H1 (cell line): ENCODE measurements around the gene DGCR6.

ENCODE experiments used
- CHD1 ChIP-seq: IDR thresholded peaks from 2 replicates; pipeline ENCODE4 v1.6.1; 2012; ENCODE audit warnings: low read depth, low read length, improper control_type of control experiment
- E2F6 ChIP-seq: IDR thresholded peaks from 2 replicates; pipeline ENCODE4 v1.6.1; 2012; ENCODE audit warnings: inconsistent platforms
- EZH2 ChIP-seq: fragments of 200-600 bp; sonication (generic); IDR thresholded peaks from 2 replicates; pipeline ENCODE4 v1.7.1; 2012; ENCODE audit warnings: low read depth, mild to moderate bottlenecking, moderate library complexity, low read length, inconsistent platforms; ENCODE audit not compliant: severe bottlenecking
- MAFK ChIP-seq: IDR thresholded peaks from 2 replicates; pipeline ENCODE4 v1.6.1; 2012; ENCODE audit warnings: low read depth, mild to moderate bottlenecking, improper control_type of control experiment, low read length
- NANOG ChIP-seq: IDR thresholded peaks from 2 replicates; pipeline ENCODE4 v1.6.1; 2011; ENCODE audit warnings: low read length, low read depth, mild to moderate bottlenecking, inconsistent platforms; ENCODE audit not compliant: insufficient read depth, poor library complexity, severe bottlenecking
- POLR2A ChIP-seq, 2 experiments: IDR thresholded peaks; 1 replicate in 1 of 2; 2 replicates in 1 of 2; pipeline ENCODE4 v1.6.1; 2011; ENCODE audit warnings: low read depth in 2 of 2, low read length in 2 of 2, mild to moderate bottlenecking in 2 of 2; ENCODE audit errors: control extremely low read depth in 1 of 2
- SP2 ChIP-seq: IDR thresholded peaks from 2 replicates; pipeline ENCODE4 v1.6.1; 2012; ENCODE audit warnings: mild to moderate bottlenecking, low read length, inconsistent platforms
- TBP ChIP-seq: IDR thresholded peaks from 2 replicates; pipeline ENCODE4 v1.6.1; 2011; ENCODE audit warnings: low read depth, low read length, improper control_type of control experiment
- TF ChIP-seq, protein P1 (sequence below), 3 experiments: IDR thresholded peaks; 1 replicate in 2 of 3; 2 replicates in 1 of 3; pipeline versions ENCODE4 v1.5.1 to v1.6.1; 2011; ENCODE audit warnings: low read length in 3 of 3, mild to moderate bottlenecking in 3 of 3, inconsistent platforms in 2 of 3, low read depth in 1 of 3, moderate library complexity in 1 of 3; ENCODE audit not compliant: insufficient read depth in 1 of 3; ENCODE audit errors: control extremely low read depth in 1 of 3

DNA sequence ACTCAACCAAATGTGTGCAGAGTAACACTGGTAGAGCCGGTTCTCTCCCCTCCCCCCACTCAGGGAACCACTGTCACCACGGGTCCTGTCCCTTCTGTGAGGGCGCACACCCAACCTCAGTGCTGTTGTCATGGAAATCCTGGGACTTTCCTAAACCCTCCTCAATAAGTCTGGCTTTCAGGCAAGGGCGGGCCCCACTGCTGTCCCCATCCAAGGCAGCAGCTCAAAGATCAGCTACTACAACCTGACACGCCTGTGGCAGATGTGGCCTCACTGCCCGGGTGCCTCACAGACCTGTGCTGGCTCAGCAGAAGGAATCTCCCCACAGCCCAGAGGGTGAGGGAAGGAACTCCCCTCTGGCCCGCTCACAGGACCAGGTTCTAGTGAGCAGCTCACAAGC is 27.8 kb downstream of the DGCR6 start:
- TF ChIP-seq SP2 (no peak), MAFK (no peak), CHD1 (no peak), POLR2A (IDR thresholded peaks at IDR 0.05; ENCODE audit: control extremely low read depth in 1 of 2, low read depth in 2 of 2, low read length in 2 of 2) (no peak), NANOG (no peak), EZH2 (no peak), E2F6 (no peak), TBP (no peak)
- TF ChIP-seq, protein P1, sequence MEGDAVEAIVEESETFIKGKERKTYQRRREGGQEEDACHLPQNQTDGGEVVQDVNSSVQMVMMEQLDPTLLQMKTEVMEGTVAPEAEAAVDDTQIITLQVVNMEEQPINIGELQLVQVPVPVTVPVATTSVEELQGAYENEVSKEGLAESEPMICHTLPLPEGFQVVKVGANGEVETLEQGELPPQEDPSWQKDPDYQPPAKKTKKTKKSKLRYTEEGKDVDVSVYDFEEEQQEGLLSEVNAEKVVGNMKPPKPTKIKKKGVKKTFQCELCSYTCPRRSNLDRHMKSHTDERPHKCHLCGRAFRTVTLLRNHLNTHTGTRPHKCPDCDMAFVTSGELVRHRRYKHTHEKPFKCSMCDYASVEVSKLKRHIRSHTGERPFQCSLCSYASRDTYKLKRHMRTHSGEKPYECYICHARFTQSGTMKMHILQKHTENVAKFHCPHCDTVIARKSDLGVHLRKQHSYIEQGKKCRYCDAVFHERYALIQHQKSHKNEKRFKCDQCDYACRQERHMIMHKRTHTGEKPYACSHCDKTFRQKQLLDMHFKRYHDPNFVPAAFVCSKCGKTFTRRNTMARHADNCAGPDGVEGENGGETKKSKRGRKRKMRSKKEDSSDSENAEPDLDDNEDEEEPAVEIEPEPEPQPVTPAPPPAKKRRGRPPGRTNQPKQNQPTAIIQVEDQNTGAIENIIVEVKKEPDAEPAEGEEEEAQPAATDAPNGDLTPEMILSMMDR (IDR thresholded peaks at IDR 0.05; ENCODE audit: control extremely low read depth in 1 of 3, insufficient read depth in 1 of 3, low read depth in 1 of 3, low read length in 3 of 3), result no peak
